Measurements from ENCODE around the gene DHH. TPM values are rescaled to one million over a fixed set of nuclear protein-coding genes. Genes with fewer than 3 reads are reported as not detected.

The DHH gene
- total and polyA plus RNA-seq, 8 donors: 0.10 to 1.1 (median 0.22) TPM; not detected in 2

- TF ChIP-seq POLR2AphosphoS5 (IDR thresholded peaks at IDR 0.05): no peak
- TF ChIP-seq, protein P1, sequence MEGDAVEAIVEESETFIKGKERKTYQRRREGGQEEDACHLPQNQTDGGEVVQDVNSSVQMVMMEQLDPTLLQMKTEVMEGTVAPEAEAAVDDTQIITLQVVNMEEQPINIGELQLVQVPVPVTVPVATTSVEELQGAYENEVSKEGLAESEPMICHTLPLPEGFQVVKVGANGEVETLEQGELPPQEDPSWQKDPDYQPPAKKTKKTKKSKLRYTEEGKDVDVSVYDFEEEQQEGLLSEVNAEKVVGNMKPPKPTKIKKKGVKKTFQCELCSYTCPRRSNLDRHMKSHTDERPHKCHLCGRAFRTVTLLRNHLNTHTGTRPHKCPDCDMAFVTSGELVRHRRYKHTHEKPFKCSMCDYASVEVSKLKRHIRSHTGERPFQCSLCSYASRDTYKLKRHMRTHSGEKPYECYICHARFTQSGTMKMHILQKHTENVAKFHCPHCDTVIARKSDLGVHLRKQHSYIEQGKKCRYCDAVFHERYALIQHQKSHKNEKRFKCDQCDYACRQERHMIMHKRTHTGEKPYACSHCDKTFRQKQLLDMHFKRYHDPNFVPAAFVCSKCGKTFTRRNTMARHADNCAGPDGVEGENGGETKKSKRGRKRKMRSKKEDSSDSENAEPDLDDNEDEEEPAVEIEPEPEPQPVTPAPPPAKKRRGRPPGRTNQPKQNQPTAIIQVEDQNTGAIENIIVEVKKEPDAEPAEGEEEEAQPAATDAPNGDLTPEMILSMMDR (IDR thresholded peaks at IDR 0.05): no peak
- no peak for TF ChIP-seq POLR2A (IDR thresholded peaks at IDR 0.05)
- TF ChIP-seq EP300 (IDR thresholded peaks at IDR 0.05): no peak
- H3K27me3 ChIP-seq: peaks cover 30 to 65% (median 61%) of the 10 kb centered on the region in 3 donors
- no peaks in the 10 kb centered on the region for H3K9me3 ChIP-seq
- peak in 1 of 2 donors; percentile 46 for DNase-seq
- peak overlapping the region; percentile 21 to 32 (median 30) for H3K4me3 ChIP-seq
- peaks cover 16 to 24% (median 23%) of the 10 kb centered on the region in 4 donors for H3K36me3 ChIP-seq
- peaks cover 37 to 64% (median 53%) of the 10 kb centered on the region in 4 donors for H3K4me1 ChIP-seq
- intact Hi-C loops (cut with DNase I; ENCODE audit: low total_unique reads): no loop called here
- peak overlapping the region in 1 of 5 donors; percentile 3 for H3K27ac ChIP-seq
- WGBS, 5 donors: 3 to 5% (median 3%) methylated on average over 9 of the region's 9 CpGs
These were observed 825 bp downstream of the DHH start for GRCh38 chr12:49093792-49094159.

DNA sequence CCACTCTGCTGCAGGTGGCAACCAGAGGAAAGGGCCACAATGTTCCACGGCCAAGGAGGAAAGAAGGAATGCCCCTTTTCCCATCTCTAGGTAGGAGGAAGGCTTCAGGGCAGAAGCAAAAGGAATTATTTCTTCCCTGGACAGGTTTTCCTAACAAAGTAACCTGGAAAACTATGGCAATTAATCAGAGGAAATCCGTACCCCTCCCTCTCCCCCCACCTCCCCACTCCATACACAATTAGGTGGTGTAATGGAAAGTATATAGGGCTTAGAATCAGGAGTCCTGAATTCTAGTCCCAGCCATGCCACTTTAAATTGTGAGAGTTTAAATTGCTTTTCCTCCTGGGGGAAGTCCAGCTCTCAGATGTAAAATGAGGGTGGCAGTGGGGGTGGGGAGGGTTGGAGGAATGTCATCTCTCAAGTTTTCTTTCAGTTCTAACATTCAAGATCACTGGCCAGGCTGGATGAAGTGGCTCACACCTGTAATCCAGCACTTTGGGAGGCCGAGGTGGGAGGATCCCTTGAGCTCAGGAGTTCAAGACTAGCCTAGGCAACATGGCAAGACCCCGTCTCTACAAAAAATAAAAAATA, 1.7 kb downstream of the DHH start:
- H3K4me3 ChIP-seq: no peak overlapping the region
- H3K36me3 ChIP-seq: peaks cover 11 to 16% (median 15%) of the 10 kb centered on the region in 4 donors
- H3K27me3 ChIP-seq: peaks cover 30 to 70% (median 61%) of the 10 kb centered on the region in 3 donors
- H3K4me1 ChIP-seq: peaks cover 40 to 72% (median 62%) of the 10 kb centered on the region in 4 donors
- H3K9me3 ChIP-seq: no peaks in the 10 kb centered on the region
- DNase-seq: no peak
- no peak overlapping the region for H3K27ac ChIP-seq
- intact Hi-C loops (cut with DNase I; ENCODE audit: low total_unique reads): no loop called here
- TF ChIP-seq POLR2AphosphoS5 (IDR thresholded peaks at IDR 0.05): no peak
- TF ChIP-seq POLR2A (IDR thresholded peaks at IDR 0.05): no peak
- TF ChIP-seq, protein P1 (IDR thresholded peaks at IDR 0.05): no peak
- TF ChIP-seq EP300 (IDR thresholded peaks at IDR 0.05): no peak
- 48 to 64% (median 51%) methylated on average over 4 of the region's 4 CpGs for WGBS, 5 donors

GRCh38 chr12:49092086-49092815, 2.4 kb downstream of the DHH start:
- DNase-seq: peak in 1 of 2 donors; percentile 66
- Histone ChIP-seq H3K27me3 (peaks cover 30 to 70% (median 61%) of the 10 kb centered on the region in 3 donors), H3K4me1 (peaks cover 43 to 73% (median 64%) of the 10 kb centered on the region in 4 donors), H3K27ac (peak overlapping the region in 1 of 5 donors; percentile 21), H3K36me3 (peaks cover 4 to 9% (median 8%) of the 10 kb centered on the region in 4 donors), H3K4me3 (peak overlapping the region; percentile 18 to 33 (median 24)), H3K9me3 (no peaks in the 10 kb centered on the region)
- WGBS, 5 donors: 2 to 8% (median 4%) methylated on average over 32 of the region's 32 CpGs
- TF ChIP-seq, protein P1 (IDR thresholded peaks at IDR 0.05): no peak
- TF ChIP-seq POLR2A (IDR thresholded peaks at IDR 0.05) (no peak), EP300 (IDR thresholded peaks at IDR 0.05) (no peak), POLR2AphosphoS5 (IDR thresholded peaks at IDR 0.05) (no peak)
- intact Hi-C loops (cut with DNase I; ENCODE audit: low total_unique reads): no loop called here

GRCh38 chr12:49091836-49092085, 2.8 kb downstream of the DHH start:
- WGBS, 5 donors: 1 to 6% (median 4%) methylated on average over 14 of the region's 14 CpGs
- DNase-seq: no peak
- peaks cover 0 to 4% (median 3%) of the 10 kb centered on the region in 4 donors for H3K36me3 ChIP-seq
- peaks cover 30 to 70% (median 61%) of the 10 kb centered on the region in 3 donors for H3K27me3 ChIP-seq
- intact Hi-C loops (cut with DNase I; ENCODE audit: low total_unique reads): no loop called here
- no peaks in the 10 kb centered on the region for H3K9me3 ChIP-seq
- peaks cover 43 to 73% (median 64%) of the 10 kb centered on the region in 4 donors for H3K4me1 ChIP-seq
- TF ChIP-seq POLR2AphosphoS5 (IDR thresholded peaks at IDR 0.05): no peak
- no peak for TF ChIP-seq POLR2A (IDR thresholded peaks at IDR 0.05)
- TF ChIP-seq, protein P1 (IDR thresholded peaks at IDR 0.05): no peak
- TF ChIP-seq EP300 (IDR thresholded peaks at IDR 0.05): no peak
- H3K4me3 ChIP-seq: peak overlapping the region in 3 of 4 donors; percentile 18 to 33 (median 23)
- H3K27ac ChIP-seq: peak overlapping the region in 1 of 5 donors; percentile 21
